AG04450 (cell line): ENCODE results near the gene BCS1L. TPM values are rescaled to one million over a fixed set of nuclear protein-coding genes. Genes with fewer than 3 reads are reported as not detected.
A peak's percentile ranks its signal among the peaks of the same experiment; 100 is the strongest.

Experiments used
- CTCF ChIA-PET: fragments of 300-600, 350-600 bp; formaldehyde crosslinking; extraction: SDS; loops from one replicate; lab custom pipeline; 2022; ENCODE audit warnings: antibody characterized with exemption, inconsistent platforms; lab: Charles Lee
- POLR2A ChIA-PET: fragments of 350-600 bp; formaldehyde crosslinking; extraction: SDS; loops from one replicate; lab custom pipeline; 2021; ENCODE audit warnings: antibody characterized with exemption, inconsistent platforms; lab: Yijun Ruan, JAX
- DNase-seq: peaks from one replicate; pipeline ENCODE4 v3.0.0-alpha.2; 2011; ENCODE audit warnings: low read depth, low spot score
- H3K27ac ChIP-seq: one replicate; pipeline ENCODE4 v1.5.1; 2012; ENCODE audit warnings: low read depth, low read length, control low read depth
- H3K27me3 ChIP-seq: one replicate; pipeline ENCODE4 v1.6.0; 2012; ENCODE audit warnings: low read length; ENCODE audit not compliant: control insufficient read depth, insufficient read depth
- H3K4me3 ChIP-seq: 2 replicates; pipeline ENCODE4 v1.5.1; 2011; ENCODE audit warnings: mild to moderate bottlenecking, low read depth, low read length, control low read depth
- H3K9me3 ChIP-seq: 2 replicates; pipeline ENCODE4 v1.5.1; 2012; ENCODE audit warnings: low read length; ENCODE audit not compliant: control insufficient read depth, insufficient read depth
- polyA minus RNA-seq: library from RNA; depleted of rRNA, polyadenylated mRNA; stranded (reverse); fragments of >200 nt; gene quantifications from 2 replicates; pipeline ENCODE4 v1.2.3, GENCODE V29; 2011; rRNA and poly(A)+ RNA removed
- polyA plus RNA-seq: library from polyadenylated mRNA; depleted of rRNA; stranded (reverse); fragments of >200 nt; gene quantifications from 2 replicates; pipeline ENCODE4 v1.2.3, GENCODE V29; 2011; rRNA removed
- TF ChIP-seq, protein P1 (sequence below): IDR thresholded peaks from 2 replicates; pipeline ENCODE4 v1.5.1; 2011; ENCODE audit warnings: low read depth, low read length, control low read depth, inconsistent platforms

Gene BCS1L
- polyA plus RNA-seq (26.7 and 28.4 TPM in 2 replicates), polyA minus RNA-seq (16.9 and 24.5 TPM in 2 replicates)

DNA sequence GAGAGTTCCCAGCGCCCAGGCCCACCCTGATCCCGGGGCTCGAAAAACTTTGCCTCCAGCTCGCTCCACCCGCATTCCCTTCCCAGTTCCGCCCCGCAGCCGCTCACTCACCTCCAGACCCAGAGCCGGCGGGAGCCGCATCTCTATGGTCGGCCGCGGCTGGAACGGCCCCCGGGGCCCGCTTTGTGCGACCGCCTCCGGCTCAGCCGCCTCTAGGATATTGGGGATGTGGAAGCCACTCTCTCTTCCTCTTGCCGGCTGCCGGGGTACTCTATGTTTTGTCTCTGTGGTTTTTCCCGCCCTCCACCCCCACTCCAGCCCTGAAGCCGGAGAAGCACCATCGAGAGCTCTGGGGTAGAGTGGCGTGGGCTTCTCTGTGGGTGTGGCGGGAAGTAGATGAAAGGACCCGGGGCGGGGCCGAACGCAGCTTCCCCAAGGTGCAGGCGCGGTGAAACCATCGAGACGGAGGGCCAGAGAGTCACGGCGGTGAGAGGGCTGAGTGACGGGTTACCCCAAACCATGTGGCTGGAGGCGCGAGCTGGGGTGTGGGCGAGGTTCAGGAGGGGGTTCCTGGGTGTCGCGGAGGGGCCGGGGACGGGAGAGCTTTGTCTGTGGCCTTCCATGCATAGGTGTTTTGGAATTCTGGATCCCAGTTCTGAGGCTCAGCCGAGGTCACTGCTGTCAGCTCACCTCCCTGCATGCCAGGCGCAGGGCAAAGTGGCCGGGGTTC is at the start of gene BCS1L, which contains the start of gene ZNF142:
TSS of gene BCS1L (plus strand) at position 426 of the 730 bp plus-strand sequence. CDS start 1,305 bp downstream, outside the sequence.
TSS of gene ZNF142 (minus strand) at position 366 of the 730 bp plus-strand sequence. CDS start 3,194 bp downstream, outside the sequence.
- ChIA-PET POLR2A (interaction anchor here (0.6 to 3.0 kb wide), 9 partner anchors 9 to 188 kb away, joined by 3 to 24 read pairs (median 5); partner anchors contain the start of genes PLCD4, RNF25, STK36 and TTLL4), CTCF (interaction anchor here (0.5 to 5.2 kb wide), 13 partner anchors 10 to 220 kb away, joined by 3 to 72 read pairs (median 4); partner anchors contain the start of genes RNF25 and STK36)
- TF ChIP-seq, protein P1, sequence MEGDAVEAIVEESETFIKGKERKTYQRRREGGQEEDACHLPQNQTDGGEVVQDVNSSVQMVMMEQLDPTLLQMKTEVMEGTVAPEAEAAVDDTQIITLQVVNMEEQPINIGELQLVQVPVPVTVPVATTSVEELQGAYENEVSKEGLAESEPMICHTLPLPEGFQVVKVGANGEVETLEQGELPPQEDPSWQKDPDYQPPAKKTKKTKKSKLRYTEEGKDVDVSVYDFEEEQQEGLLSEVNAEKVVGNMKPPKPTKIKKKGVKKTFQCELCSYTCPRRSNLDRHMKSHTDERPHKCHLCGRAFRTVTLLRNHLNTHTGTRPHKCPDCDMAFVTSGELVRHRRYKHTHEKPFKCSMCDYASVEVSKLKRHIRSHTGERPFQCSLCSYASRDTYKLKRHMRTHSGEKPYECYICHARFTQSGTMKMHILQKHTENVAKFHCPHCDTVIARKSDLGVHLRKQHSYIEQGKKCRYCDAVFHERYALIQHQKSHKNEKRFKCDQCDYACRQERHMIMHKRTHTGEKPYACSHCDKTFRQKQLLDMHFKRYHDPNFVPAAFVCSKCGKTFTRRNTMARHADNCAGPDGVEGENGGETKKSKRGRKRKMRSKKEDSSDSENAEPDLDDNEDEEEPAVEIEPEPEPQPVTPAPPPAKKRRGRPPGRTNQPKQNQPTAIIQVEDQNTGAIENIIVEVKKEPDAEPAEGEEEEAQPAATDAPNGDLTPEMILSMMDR = no peak
- Histone ChIP-seq H3K27me3 (no peaks in the 10 kb centered on the region), H3K27ac (peak within 1 kb of the TSS; percentile 39), H3K9me3 (peaks cover 3% of the 10 kb centered on the region; the same call in 1 of the 2 replicates), H3K4me3 (peak within 1 kb of the TSS; percentile 91)
- DNase-seq = peak; percentile 48

GRCh38 chr2:218615868-218616315 is 43.6 kb upstream of the BCS1L start:
- ChIA-PET POLR2A (no interaction called here), CTCF (interaction anchor here (2.3 kb wide), 1 partner anchor 32 kb away, joined by 9 read pairs; no protein-coding TSS in a partner anchor)
- Histone ChIP-seq H3K4me3 (no peak overlapping the region), H3K9me3 (no peaks in the 10 kb centered on the region), H3K27ac (no peak overlapping the region), H3K27me3 (peaks cover 3% of the 10 kb centered on the region)
- no peak for DNase-seq
- TF ChIP-seq, protein P1 = no peak

DNA sequence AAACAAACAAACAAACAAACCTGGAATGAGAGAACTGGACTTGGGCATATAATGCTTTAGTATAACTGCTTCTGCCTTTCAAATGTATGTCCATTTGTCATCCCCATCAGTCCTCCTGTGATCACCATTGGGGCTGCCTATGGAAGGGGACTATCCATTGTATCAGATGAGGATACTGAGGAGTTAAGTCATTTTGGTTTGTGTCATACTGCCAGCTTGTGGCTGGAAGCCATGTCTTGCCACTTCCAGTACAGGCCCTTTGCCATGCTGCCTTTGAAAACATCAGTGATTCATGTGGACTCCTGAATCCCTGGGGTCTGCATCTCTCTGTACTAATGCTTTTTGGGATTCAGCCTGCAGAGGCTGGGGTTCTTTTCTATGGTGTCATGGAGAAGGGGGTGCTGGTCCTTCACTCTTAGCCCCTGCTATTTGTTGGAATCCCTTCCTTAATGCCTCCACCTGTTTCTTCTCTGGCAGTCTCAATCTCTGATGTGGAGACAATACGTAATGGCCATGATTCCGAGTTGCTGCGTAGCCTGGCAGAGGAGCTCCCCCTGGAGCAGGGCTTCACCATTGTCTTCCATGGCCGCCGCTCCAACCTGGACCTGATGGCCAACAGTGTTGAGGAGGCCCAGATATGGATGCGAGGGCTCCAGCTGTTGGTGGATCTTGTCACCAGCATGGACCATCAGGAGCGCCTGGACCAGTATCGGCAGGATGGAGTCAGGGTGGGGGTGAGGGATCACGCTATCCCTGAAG is 41.2 kb upstream of the BCS1L start:
- TF ChIP-seq, protein P1 = no peak
- no peak for DNase-seq
- Histone ChIP-seq H3K9me3 (no peaks in the 10 kb centered on the region), H3K27me3 (no peaks in the 10 kb centered on the region), H3K4me3 (no peak overlapping the region), H3K27ac (no peak overlapping the region)
- ChIA-PET POLR2A (no interaction called here), CTCF (no interaction called here)

DNA sequence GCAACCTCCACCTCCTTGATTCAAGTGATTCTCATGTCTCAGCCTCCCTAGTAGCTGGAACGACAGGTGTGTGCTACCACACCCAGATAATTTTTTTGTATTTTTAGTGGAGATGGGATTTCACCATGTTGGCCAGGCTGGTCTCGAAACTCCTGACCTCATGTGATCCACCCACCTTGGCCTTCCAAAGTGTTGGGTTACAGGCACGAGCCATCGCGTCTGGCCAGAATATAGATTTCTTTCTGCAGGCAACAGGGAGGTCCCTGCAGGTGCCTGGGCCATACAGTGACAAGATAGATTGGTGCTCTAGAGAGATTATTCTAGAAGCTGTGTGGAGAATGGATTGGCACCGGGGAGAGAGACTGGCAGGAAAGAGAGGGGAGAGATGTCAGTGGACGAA is 38.5 kb upstream of the BCS1L start:
- DNase-seq = no peak
- Histone ChIP-seq H3K27me3 (no peaks in the 10 kb centered on the region), H3K4me3 (no peak overlapping the region), H3K9me3 (no peaks in the 10 kb centered on the region), H3K27ac (no peak overlapping the region)
- POLR2A ChIA-PET = no interaction called here
- TF ChIP-seq, protein P1 = no peak
- CTCF ChIA-PET = interaction anchor here (0.7 kb wide), 1 partner anchor 23 kb away, joined by 11 read pairs; no protein-coding TSS in a partner anchor
